ENCODE measurements around the gene NDUFS4.
"Not testable (repeated sequence)": the region's sequence is repeated elsewhere in the genome, so short reads cannot be mapped to it uniquely, and the experiment has no call there.

Gene NDUFS4

GRCh38 chr5:53613536-53613935 lies 53.1 kb downstream of the NDUFS4 start:
- no peak overlapping the region for H3K9ac ChIP-seq (ENCODE audit: low read length)
- no peaks in the 10 kb centered on the region for H3K27me3 ChIP-seq (ENCODE audit: control insufficient read depth, insufficient read depth, low read length)
- H3K36me3 ChIP-seq (ENCODE audit: control insufficient read depth, insufficient read depth, low read length), result no peaks in the 10 kb centered on the region
- no peaks in the 10 kb centered on the region for H3K9me3 ChIP-seq (ENCODE audit: control insufficient read depth, low read length)
- no peak overlapping the region for H3K4me3 ChIP-seq (ENCODE audit: low read length)
- H3K4me1 ChIP-seq (ENCODE audit: control insufficient read depth, insufficient read depth, low read length), result no peaks in the 10 kb centered on the region

DNA sequence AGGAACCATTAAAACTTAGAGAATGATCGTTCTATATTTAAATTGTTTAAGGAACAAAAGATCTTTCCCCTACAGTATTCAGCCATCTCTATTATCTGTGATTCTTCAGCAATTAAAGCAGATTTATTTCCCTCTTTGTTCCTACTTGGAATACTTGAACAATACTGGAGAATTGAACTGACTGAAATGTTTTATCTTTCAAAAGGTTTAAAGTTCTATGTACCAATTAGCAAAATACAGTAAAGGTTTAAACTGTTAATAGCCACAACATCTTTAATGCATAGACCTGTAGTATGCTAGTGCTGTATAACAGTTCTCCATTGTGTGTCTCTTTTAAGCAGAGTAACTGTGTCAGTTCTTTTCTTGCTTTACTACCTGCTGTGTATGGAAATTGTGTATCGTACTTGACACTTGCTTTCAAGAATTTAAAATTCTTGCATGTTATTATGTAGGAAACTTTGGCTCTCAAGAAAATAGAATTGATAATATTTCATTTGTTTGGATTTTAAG lies 54.0 kb downstream of the NDUFS4 start:
- no peaks in the 10 kb centered on the region for H3K36me3 ChIP-seq (ENCODE audit: control insufficient read depth, insufficient read depth, low read length)
- no peaks in the 10 kb centered on the region for H3K27me3 ChIP-seq (ENCODE audit: control insufficient read depth, insufficient read depth, low read length)
- H3K9ac ChIP-seq (ENCODE audit: low read length), result no peak overlapping the region
- no peak overlapping the region for H3K4me3 ChIP-seq (ENCODE audit: low read length)
- no peaks in the 10 kb centered on the region for H3K4me1 ChIP-seq (ENCODE audit: control insufficient read depth, insufficient read depth, low read length)
- H3K9me3 ChIP-seq (ENCODE audit: control insufficient read depth, low read length), result no peaks in the 10 kb centered on the region

- Histone ChIP-seq H3K9me3 (ENCODE audit: control insufficient read depth, low read length) (no peaks in the 10 kb centered on the region), H3K4me3 (ENCODE audit: low read length) (no peak overlapping the region), H3K36me3 (ENCODE audit: control insufficient read depth, insufficient read depth, low read length) (no peaks in the 10 kb centered on the region), H3K4me1 (ENCODE audit: control insufficient read depth, insufficient read depth, low read length) (no peaks in the 10 kb centered on the region), H3K27me3 (ENCODE audit: control insufficient read depth, insufficient read depth, low read length) (no peaks in the 10 kb centered on the region), H3K9ac (ENCODE audit: low read length) (no peak overlapping the region)
These were observed 56.6 kb downstream of the NDUFS4 start for GRCh38 chr5:53616939-53617549.

GRCh38 chr5:53631251-53631650 lies 70.8 kb downstream of the NDUFS4 start:
- H3K27me3 ChIP-seq (ENCODE audit: control insufficient read depth, insufficient read depth, low read length), result no peaks in the 10 kb centered on the region
- H3K4me3 ChIP-seq (ENCODE audit: low read length), result no peak overlapping the region
- H3K4me1 ChIP-seq (ENCODE audit: control insufficient read depth, insufficient read depth, low read length), result no peaks in the 10 kb centered on the region
- H3K9ac ChIP-seq (ENCODE audit: low read length), result no peak overlapping the region
- no peaks in the 10 kb centered on the region for H3K36me3 ChIP-seq (ENCODE audit: control insufficient read depth, insufficient read depth, low read length)
- H3K9me3 ChIP-seq (ENCODE audit: control insufficient read depth, low read length), result no peaks in the 10 kb centered on the region

- Histone ChIP-seq H3K27me3 (ENCODE audit: control insufficient read depth, insufficient read depth, low read length) (no peaks in the 10 kb centered on the region), H3K36me3 (ENCODE audit: control insufficient read depth, insufficient read depth, low read length) (no peaks in the 10 kb centered on the region), H3K4me3 (ENCODE audit: low read length) (no peak overlapping the region), H3K9me3 (ENCODE audit: control insufficient read depth, low read length) (no peaks in the 10 kb centered on the region), H3K9ac (ENCODE audit: low read length) (no peak overlapping the region), H3K4me1 (ENCODE audit: control insufficient read depth, insufficient read depth, low read length) (no peaks in the 10 kb centered on the region)
These were observed 81.6 kb downstream of the NDUFS4 start for GRCh38 chr5:53642061-53642460.

GRCh38 chr5:53643445-53643844 lies 83.0 kb downstream of the NDUFS4 start:
- H3K4me3 ChIP-seq (ENCODE audit: low read length), result no peak overlapping the region
- no peaks in the 10 kb centered on the region for H3K9me3 ChIP-seq (ENCODE audit: control insufficient read depth, low read length)
- no peaks in the 10 kb centered on the region for H3K36me3 ChIP-seq (ENCODE audit: control insufficient read depth, insufficient read depth, low read length)
- no peaks in the 10 kb centered on the region for H3K4me1 ChIP-seq (ENCODE audit: control insufficient read depth, insufficient read depth, low read length)
- no peaks in the 10 kb centered on the region for H3K27me3 ChIP-seq (ENCODE audit: control insufficient read depth, insufficient read depth, low read length)
- H3K9ac ChIP-seq (ENCODE audit: low read length), result no peak overlapping the region

DNA sequence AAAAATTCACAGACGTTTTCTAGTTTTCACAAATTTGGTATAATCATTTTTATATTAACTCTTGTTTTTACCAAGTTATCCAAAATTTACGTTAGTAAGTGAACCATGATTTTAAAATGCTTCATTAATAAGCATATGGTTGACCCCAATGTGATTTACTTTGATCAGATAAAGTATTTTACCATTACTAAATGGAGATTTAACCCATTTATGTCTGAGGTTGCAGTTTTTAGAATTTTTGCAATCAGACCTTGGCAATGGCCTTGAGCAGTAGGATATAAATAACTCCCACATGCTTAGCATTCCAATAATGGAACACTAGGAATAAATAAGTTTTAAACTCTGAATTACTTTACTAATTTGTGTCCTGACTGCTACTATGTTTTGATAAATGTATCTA lies 84.6 kb downstream of the NDUFS4 start:
- Histone ChIP-seq H3K27me3 (ENCODE audit: control insufficient read depth, insufficient read depth, low read length) (no peaks in the 10 kb centered on the region), H3K4me3 (ENCODE audit: low read length) (no peak overlapping the region), H3K36me3 (ENCODE audit: control insufficient read depth, insufficient read depth, low read length) (no peaks in the 10 kb centered on the region), H3K9ac (ENCODE audit: low read length) (no peak overlapping the region), H3K4me1 (ENCODE audit: control insufficient read depth, insufficient read depth, low read length) (no peaks in the 10 kb centered on the region), H3K9me3 (ENCODE audit: control insufficient read depth, low read length) (no peaks in the 10 kb centered on the region)

DNA sequence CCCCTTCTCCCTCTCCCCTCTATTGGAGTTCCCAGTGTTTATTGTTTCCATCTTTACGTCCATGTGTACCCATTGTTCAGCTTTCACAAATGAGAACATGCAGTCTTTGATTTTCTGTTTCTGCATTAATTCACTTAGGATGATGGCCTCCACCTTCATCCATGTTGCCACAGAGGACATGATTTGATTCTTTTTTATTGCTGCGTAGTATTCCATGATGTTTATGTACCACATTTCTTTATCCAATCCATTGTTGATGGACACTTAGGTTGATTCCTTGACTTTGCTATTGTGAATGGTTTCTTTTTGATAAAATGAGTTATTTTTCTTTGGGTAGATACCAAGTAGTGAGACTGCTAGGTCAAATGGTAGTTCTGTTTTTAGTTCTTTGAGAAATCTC lies 88.9 kb downstream of the NDUFS4 start:
- H3K9me3 ChIP-seq (ENCODE audit: control insufficient read depth, low read length), result no peaks in the 10 kb centered on the region
- H3K9ac ChIP-seq (ENCODE audit: low read length), result no peak overlapping the region
- no peaks in the 10 kb centered on the region for H3K4me1 ChIP-seq (ENCODE audit: control insufficient read depth, insufficient read depth, low read length)
- H3K36me3 ChIP-seq (ENCODE audit: control insufficient read depth, insufficient read depth, low read length), result no peaks in the 10 kb centered on the region
- no peaks in the 10 kb centered on the region for H3K27me3 ChIP-seq (ENCODE audit: control insufficient read depth, insufficient read depth, low read length)
- no peak overlapping the region for H3K4me3 ChIP-seq (ENCODE audit: low read length)

- H3K36me3 ChIP-seq (ENCODE audit: control insufficient read depth, insufficient read depth, low read length); H3K27me3 ChIP-seq (ENCODE audit: control insufficient read depth, insufficient read depth, low read length); H3K9ac ChIP-seq (ENCODE audit: low read length); H3K9me3 ChIP-seq (ENCODE audit: control insufficient read depth, low read length); H3K4me1 ChIP-seq (ENCODE audit: control insufficient read depth, insufficient read depth, low read length); H3K4me3 ChIP-seq (ENCODE audit: low read length): not testable (repeated sequence)
These were observed 100.1 kb downstream of the NDUFS4 start for GRCh38 chr5:53660573-53660972.

DNA sequence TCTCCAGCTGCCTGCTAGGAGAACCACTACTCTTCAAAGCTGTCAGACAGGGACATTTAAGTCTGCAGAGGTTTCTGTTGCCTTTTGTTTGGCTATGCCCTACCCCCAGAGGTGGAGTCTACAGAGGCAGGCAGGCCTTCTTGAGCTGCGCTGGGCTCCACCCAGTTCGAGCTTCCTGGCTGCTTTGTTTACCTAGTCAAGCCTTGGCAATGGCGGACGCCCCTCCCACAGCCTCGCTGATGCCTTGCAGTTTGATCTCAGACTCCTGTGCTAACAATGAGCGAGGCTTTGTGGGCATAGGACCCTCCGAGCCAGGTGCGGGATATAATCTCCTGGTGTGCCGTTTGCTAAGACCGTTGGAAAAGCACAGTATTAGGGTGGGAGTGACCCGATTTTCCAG lies 104.9 kb downstream of the NDUFS4 start:
- not testable (repeated sequence) for H3K9me3 ChIP-seq (ENCODE audit: control insufficient read depth, low read length); H3K4me1 ChIP-seq (ENCODE audit: control insufficient read depth, insufficient read depth, low read length); H3K36me3 ChIP-seq (ENCODE audit: control insufficient read depth, insufficient read depth, low read length); H3K27me3 ChIP-seq (ENCODE audit: control insufficient read depth, insufficient read depth, low read length); H3K9ac ChIP-seq (ENCODE audit: low read length); H3K4me3 ChIP-seq (ENCODE audit: low read length)

DNA sequence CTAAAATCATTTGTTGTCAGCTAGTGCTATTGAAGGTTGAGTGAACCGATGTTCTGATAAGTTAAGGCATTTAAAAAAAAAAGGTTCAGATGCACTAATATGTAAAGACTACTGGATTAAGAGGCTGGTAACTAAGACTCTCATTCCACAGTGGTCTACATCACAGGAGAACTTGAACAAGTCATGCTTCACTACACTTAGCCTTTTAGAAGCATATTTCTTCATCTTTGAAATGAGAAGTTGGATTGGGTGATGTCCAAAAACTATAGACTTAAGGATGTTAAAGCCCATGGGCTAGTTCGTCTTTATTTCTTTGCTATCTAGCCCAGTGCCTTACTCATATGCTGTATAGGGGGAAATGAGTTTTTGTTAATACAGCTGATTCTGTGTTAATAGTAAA lies 107.2 kb downstream of the NDUFS4 start:
- H3K9ac ChIP-seq (ENCODE audit: low read length), result no peak overlapping the region
- H3K4me3 ChIP-seq (ENCODE audit: low read length), result no peak overlapping the region
- no peaks in the 10 kb centered on the region for H3K9me3 ChIP-seq (ENCODE audit: control insufficient read depth, low read length)
- no peaks in the 10 kb centered on the region for H3K36me3 ChIP-seq (ENCODE audit: control insufficient read depth, insufficient read depth, low read length)
- no peaks in the 10 kb centered on the region for H3K4me1 ChIP-seq (ENCODE audit: control insufficient read depth, insufficient read depth, low read length)
- no peaks in the 10 kb centered on the region for H3K27me3 ChIP-seq (ENCODE audit: control insufficient read depth, insufficient read depth, low read length)

- Histone ChIP-seq H3K9ac (ENCODE audit: low read length) (no peak overlapping the region), H3K4me3 (ENCODE audit: low read length) (no peak overlapping the region), H3K9me3 (ENCODE audit: control insufficient read depth, low read length) (no peaks in the 10 kb centered on the region), H3K27me3 (ENCODE audit: control insufficient read depth, insufficient read depth, low read length) (no peaks in the 10 kb centered on the region), H3K4me1 (ENCODE audit: control insufficient read depth, insufficient read depth, low read length) (no peaks in the 10 kb centered on the region), H3K36me3 (ENCODE audit: control insufficient read depth, insufficient read depth, low read length) (no peaks in the 10 kb centered on the region)
These were observed 111.0 kb downstream of the NDUFS4 start for GRCh38 chr5:53671447-53671846.

DNA sequence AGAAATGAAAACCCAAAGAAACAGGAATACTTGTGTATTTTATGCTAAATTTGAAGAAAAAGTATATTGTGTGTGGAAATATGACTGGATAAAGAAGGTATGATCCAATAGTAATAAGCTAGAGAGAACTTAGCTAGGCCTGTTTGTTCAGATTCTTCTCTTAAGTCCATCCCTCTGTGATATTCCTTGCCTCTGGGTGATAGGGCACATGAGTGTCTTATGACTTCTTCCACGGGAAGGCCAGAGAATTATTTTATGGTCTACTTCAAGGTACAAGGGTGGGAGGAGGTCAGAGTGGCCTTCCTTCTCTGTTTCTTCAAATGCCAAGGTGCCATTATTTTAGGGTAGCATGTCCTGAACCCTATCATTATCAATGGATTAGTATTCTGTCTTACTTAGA lies 113.7 kb downstream of the NDUFS4 start:
- Histone ChIP-seq H3K4me3 (ENCODE audit: low read length) (no peak overlapping the region), H3K36me3 (ENCODE audit: control insufficient read depth, insufficient read depth, low read length) (no peaks in the 10 kb centered on the region), H3K9ac (ENCODE audit: low read length) (no peak overlapping the region), H3K9me3 (ENCODE audit: control insufficient read depth, low read length) (no peaks in the 10 kb centered on the region), H3K27me3 (ENCODE audit: control insufficient read depth, insufficient read depth, low read length) (no peaks in the 10 kb centered on the region), H3K4me1 (ENCODE audit: control insufficient read depth, insufficient read depth, low read length) (no peaks in the 10 kb centered on the region)

All from mucosa of stomach (tissue), 1 donor.